Nephron progenitor cell (in vitro differentiated cells): ENCODE data around the gene MAMDC2.
A peak's percentile ranks its signal among the peaks of the same experiment; 100 is the strongest.
"Not testable (repeated sequence)": the region's sequence is repeated elsewhere in the genome, so short reads cannot be mapped to it uniquely, and the experiment has no call there.

Experiments used
- DNase-seq: peaks from one replicate; pipeline ENCODE4 v3.0.0; 2021
- H3K27ac Mint-ChIP-seq: 2 replicates; pipeline ENCODE4 v1.8.0; 2021; ENCODE audit warnings: mild to moderate bottlenecking, moderate library complexity, mixed read lengths
- H3K27me3 Mint-ChIP-seq: 2 replicates; pipeline ENCODE4 v1.8.0; 2021; ENCODE audit warnings: mild to moderate bottlenecking, low read depth, mixed read lengths; ENCODE audit not compliant: poor library complexity
- H3K36me3 Mint-ChIP-seq: 2 replicates; pipeline ENCODE4 v1.8.0; 2021; ENCODE audit warnings: low read depth, mixed read lengths
- H3K4me1 Mint-ChIP-seq: 2 replicates; pipeline ENCODE4 v1.8.0; 2021; ENCODE audit warnings: mixed read lengths
- H3K4me3 Mint-ChIP-seq: 2 replicates; pipeline ENCODE4 v1.8.0; 2021; ENCODE audit warnings: mild to moderate bottlenecking, moderate library complexity, mixed read lengths
- H3K9me3 Mint-ChIP-seq: 2 replicates; pipeline ENCODE4 v1.8.0; 2021; ENCODE audit warnings: mild to moderate bottlenecking, moderate library complexity, mixed read lengths
- CTCF ChIP-seq: fragments of 200-600 bp; sonication (generic); IDR thresholded peaks from 2 replicates; pipeline ENCODE4 v1.5.0; 2021; ENCODE audit warnings: antibody characterized with exemption

The MAMDC2 gene

DNA sequence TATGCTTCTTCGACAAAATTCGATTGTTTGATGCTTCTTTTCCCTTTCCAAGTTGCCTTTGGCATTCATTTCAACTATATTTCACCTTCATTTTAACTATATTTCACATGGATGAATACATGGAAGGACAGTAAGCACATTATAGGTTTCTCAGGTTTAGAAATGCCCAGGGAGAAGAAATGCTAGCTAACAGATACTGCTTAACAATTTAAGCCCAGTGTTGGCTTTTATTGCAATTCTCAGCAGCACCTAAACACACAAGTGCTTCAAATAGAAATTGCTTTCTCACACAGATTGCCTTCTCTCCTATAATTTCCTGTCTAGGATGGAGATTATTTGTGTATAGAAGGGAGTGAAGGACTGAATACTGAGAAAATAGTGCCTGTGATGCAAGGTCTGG is 185.0 kb downstream of the MAMDC2 start:
- no peak overlapping the region for H3K27ac Mint-ChIP-seq
- H3K4me1 Mint-ChIP-seq, result peaks cover 6% of the 10 kb centered on the region
- peaks cover 2% of the 10 kb centered on the region for H3K27me3 Mint-ChIP-seq
- H3K36me3 Mint-ChIP-seq, result peaks cover 9% of the 10 kb centered on the region
- H3K4me3 Mint-ChIP-seq, result no peak overlapping the region
- DNase-seq, result no peak
- H3K9me3 Mint-ChIP-seq, result peaks cover 6% of the 10 kb centered on the region
- no peak for TF ChIP-seq CTCF

- Mint-ChIP-seq H3K36me3 (peaks cover 14% of the 10 kb centered on the region), H3K4me1 (peaks cover 6% of the 10 kb centered on the region), H3K27me3 (peaks cover 2% of the 10 kb centered on the region), H3K4me3 (no peak overlapping the region), H3K27ac (no peak overlapping the region), H3K9me3 (peaks cover 10% of the 10 kb centered on the region)
- peak; percentile 4 for DNase-seq
- no peak for TF ChIP-seq CTCF
These were observed 185.4 kb downstream of the MAMDC2 start for GRCh38 chr9:70229026-70229425.

DNA sequence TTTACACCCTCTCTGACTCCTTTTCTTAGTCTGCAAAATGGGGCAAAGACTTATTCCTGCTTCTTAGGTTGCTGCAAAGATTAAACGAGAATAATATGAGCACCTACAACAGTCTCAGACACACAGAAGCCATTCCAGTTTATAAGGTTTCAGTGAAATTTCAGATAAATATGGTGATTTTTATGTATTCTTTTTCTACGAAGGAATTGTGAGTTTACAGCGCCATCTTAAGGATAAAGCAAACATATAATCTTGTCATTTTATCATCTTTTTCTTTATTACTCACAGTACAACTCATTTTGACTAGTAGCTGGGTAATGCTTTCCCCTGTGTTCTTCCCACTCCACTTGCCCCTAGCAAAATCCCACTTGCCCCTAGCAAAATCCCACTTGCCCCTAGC is 185.9 kb downstream of the MAMDC2 start:
- H3K27ac Mint-ChIP-seq, result no peak overlapping the region
- no peak for DNase-seq
- TF ChIP-seq CTCF, result no peak
- H3K36me3 Mint-ChIP-seq, result peaks cover 14% of the 10 kb centered on the region
- H3K4me3 Mint-ChIP-seq, result no peak overlapping the region
- peaks cover 11% of the 10 kb centered on the region for H3K9me3 Mint-ChIP-seq
- peaks cover 2% of the 10 kb centered on the region for H3K27me3 Mint-ChIP-seq
- H3K4me1 Mint-ChIP-seq, result peaks cover 6% of the 10 kb centered on the region

DNA sequence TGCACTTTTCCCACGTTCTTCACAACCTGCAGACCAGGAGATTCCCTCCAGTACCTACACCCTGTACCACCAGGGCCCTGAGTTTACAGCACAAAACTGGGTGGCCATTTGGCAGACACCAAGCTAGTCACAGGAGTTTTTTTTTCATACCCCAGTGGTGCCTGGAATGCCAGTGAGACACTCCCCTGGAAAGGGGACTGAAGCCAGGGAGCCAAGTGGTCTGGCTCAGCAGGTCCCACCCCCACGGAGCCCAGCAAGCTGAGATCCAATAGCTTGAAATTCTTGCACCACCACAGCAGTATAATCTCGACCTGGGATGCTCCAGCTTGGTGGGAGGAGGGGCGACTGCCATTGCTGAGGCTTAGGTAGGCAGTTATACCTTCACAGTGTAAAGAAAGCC is 188.8 kb downstream of the MAMDC2 start:
- Mint-ChIP-seq H3K9me3 (peaks cover 35% of the 10 kb centered on the region), H3K36me3 (peaks cover 22% of the 10 kb centered on the region), H3K4me1 (peaks cover 6% of the 10 kb centered on the region), H3K4me3 (no peak overlapping the region), H3K27me3 (peaks cover 2% of the 10 kb centered on the region), H3K27ac (no peak overlapping the region)
- no peak for TF ChIP-seq CTCF
- no peak for DNase-seq

DNA sequence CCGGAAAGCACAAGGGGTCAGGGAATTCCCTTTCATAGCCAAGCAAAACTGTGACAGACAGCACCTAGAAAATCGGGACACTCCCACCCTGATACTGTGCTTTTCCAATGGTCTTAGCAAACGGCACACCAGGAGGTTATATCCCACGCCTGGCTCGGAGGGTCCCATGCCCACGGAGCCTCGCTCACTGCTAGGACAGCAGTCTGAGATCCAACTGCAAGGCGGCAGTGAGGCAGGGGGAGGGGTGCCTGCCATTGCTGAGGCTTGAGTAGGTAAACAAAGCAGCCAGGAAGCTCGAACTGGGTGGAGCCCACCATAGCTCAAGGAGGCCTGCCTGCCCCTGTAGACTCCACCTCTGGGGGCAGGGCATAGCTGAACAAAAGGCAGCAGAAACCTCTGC is 190.6 kb downstream of the MAMDC2 start:
- not testable (repeated sequence) for DNase-seq, H3K27me3 Mint-ChIP-seq, H3K4me3 Mint-ChIP-seq, H3K4me1 Mint-ChIP-seq, H3K27ac Mint-ChIP-seq
- H3K36me3 Mint-ChIP-seq, result peaks cover 22% of the 10 kb centered on the region
- peaks cover 51% of the 10 kb centered on the region for H3K9me3 Mint-ChIP-seq

GRCh38 chr9:70245952-70246351 is 202.3 kb downstream of the MAMDC2 start:
- not testable (repeated sequence) for H3K4me1 Mint-ChIP-seq, DNase-seq, H3K27ac Mint-ChIP-seq, H3K27me3 Mint-ChIP-seq, H3K4me3 Mint-ChIP-seq, H3K36me3 Mint-ChIP-seq, H3K9me3 Mint-ChIP-seq

DNA sequence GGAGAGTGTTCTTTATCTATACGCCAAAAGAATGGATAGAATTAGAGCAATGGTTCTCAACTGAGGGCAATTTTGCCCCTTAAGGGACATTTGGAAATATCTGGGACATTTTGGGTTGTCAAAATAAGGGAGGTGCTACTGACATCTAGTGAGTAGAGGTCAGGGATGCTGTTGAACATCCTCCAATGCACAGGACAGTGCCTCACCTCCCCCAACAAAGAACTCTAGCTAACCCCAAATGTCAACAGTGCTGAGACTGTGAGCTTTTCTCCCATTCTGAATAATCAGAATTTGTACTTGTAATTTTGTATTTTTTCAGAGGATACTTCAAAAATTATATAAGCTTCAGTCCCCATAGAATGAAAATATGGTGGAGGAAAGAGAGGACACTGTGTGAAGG is 206.6 kb downstream of the MAMDC2 start:
- H3K27ac Mint-ChIP-seq, result no peak overlapping the region
- peaks cover 3% of the 10 kb centered on the region for H3K4me1 Mint-ChIP-seq
- no peak for DNase-seq
- H3K36me3 Mint-ChIP-seq, result no peaks in the 10 kb centered on the region
- TF ChIP-seq CTCF, result no peak
- no peak overlapping the region for H3K4me3 Mint-ChIP-seq
- no peaks in the 10 kb centered on the region for H3K27me3 Mint-ChIP-seq
- no peaks in the 10 kb centered on the region for H3K9me3 Mint-ChIP-seq
